HG02759 (cell line): Measurements from ENCODE around the gene PNMA1.
A peak's percentile ranks its signal among the peaks of the same experiment; 100 is the strongest.

Experiments used
- ATAC-seq: cut with Tn5 transposase; IDR thresholded peaks from one replicate; pipeline ENCODE4 v1.9.1; 2021; ENCODE audit warnings: mild to moderate bottlenecking, moderate library complexity; ENCODE audit not compliant: unreplicated experiment

Gene PNMA1

GRCh38 chr14:73713803-73714655 is at the start of gene PNMA1:
TSS of gene PNMA1 (minus strand) at chr14:73714384. CDS start at chr14:73713639, 745 bp downstream.
- ATAC-seq: peak; percentile 73

- ATAC-seq: no peak
These were observed 49.2 kb upstream of the PNMA1 start for GRCh38 chr14:73763396-73763795.

GRCh38 chr14:73762375-73762822 is 48.2 kb upstream of the PNMA1 start:
- ATAC-seq: peak; percentile 21

- no peak for ATAC-seq
These were observed 47.6 kb upstream of the PNMA1 start for GRCh38 chr14:73761618-73762355.

GRCh38 chr14:73760598-73761586 is 46.7 kb upstream of the PNMA1 start:
- no peak for ATAC-seq

GRCh38 chr14:73759714-73760597 is 45.8 kb upstream of the PNMA1 start:
- peak; percentile 65 for ATAC-seq

- ATAC-seq: peak; percentile 4
These were observed 45.1 kb upstream of the PNMA1 start for GRCh38 chr14:73759183-73759713.

GRCh38 chr14:73758392-73759182 is 44.4 kb upstream of the PNMA1 start:
- ATAC-seq: no peak

GRCh38 chr14:73757876-73758391 is 43.8 kb upstream of the PNMA1 start:
- no peak for ATAC-seq

- no peak for ATAC-seq
These were observed 43.2 kb upstream of the PNMA1 start for GRCh38 chr14:73757381-73757780.

GRCh38 chr14:73755434-73756014 is 41.3 kb upstream of the PNMA1 start:
- ATAC-seq: no peak

- no peak for ATAC-seq
These were observed 40.8 kb upstream of the PNMA1 start for GRCh38 chr14:73754911-73755360.

- ATAC-seq: peak; percentile 51
These were observed 40.0 kb upstream of the PNMA1 start for GRCh38 chr14:73753887-73754795.

GRCh38 chr14:73753124-73753886 is 39.1 kb upstream of the PNMA1 start:
- ATAC-seq: no peak

- no peak for ATAC-seq
These were observed 38.3 kb upstream of the PNMA1 start for GRCh38 chr14:73752297-73752992.
